Naive thymus-derived CD8-positive, alpha-beta T cell (primary cell): ENCODE measurements around the gene ADI1. TPM values are rescaled to one million over a fixed set of nuclear protein-coding genes. Genes with fewer than 3 reads are reported as not detected.
A peak's percentile ranks its signal among the peaks of the same experiment; 100 is the strongest.
"Not testable (repeated sequence)": the region's sequence is repeated elsewhere in the genome, so short reads cannot be mapped to it uniquely, and the experiment has no call there.

Source experiments
- ATAC-seq, 2 donors: fragments of 150-1000 bp; cut with Tn5 transposase in 1 of 2; sonication (Bioruptor Pico), chemical (Tn5 transposase) in 1 of 2; 1 replicate in 1 of 2; 2 replicates in 1 of 2; pipeline ENCODE4 v1.10.0; 2021; ENCODE audit warnings: mild to moderate bottlenecking in 2 of 2, moderate library complexity in 2 of 2
- POLR2A ChIA-PET: fragments of 350-600 bp; sonication (Branson Sonifier 250); formaldehyde crosslinking; loops from one replicate; lab custom pipeline; 2021; ENCODE audit warnings: antibody characterized with exemption; lab: Charles Lee
- DNase-seq, 10 donors: peaks; one replicate each; pipeline versions ENCODE4 v3.0.0 to v3.0.0-alpha.2; 2020 to 2022
- H3K27ac Mint-ChIP-seq, 10 donors: one replicate each; pipeline ENCODE4 v1.8.0; 2020 to 2022; ENCODE audit warnings: mild to moderate bottlenecking in 10 of 10, mixed read lengths in 10 of 10, moderate library complexity in 4 of 10, inconsistent platforms in 1 of 10
- H3K27me3 Mint-ChIP-seq, 5 donors: one replicate each; pipeline ENCODE4 v1.8.0; 2021 to 2022; ENCODE audit warnings: mixed read lengths in 5 of 5
- H3K36me3 Mint-ChIP-seq, 3 donors: one replicate each; pipeline ENCODE4 v1.8.0; 2020 to 2022; ENCODE audit warnings: mixed read lengths in 3 of 3, mild to moderate bottlenecking in 2 of 3, inconsistent platforms in 1 of 3
- H3K4me1 Mint-ChIP-seq, 4 donors: one replicate each; pipeline ENCODE4 v1.8.0; 2021 to 2022; ENCODE audit warnings: mixed read lengths in 4 of 4
- H3K4me3 Mint-ChIP-seq, 10 donors: one replicate each; pipeline ENCODE4 v1.8.0; 2020 to 2022; ENCODE audit warnings: mild to moderate bottlenecking in 10 of 10, mixed read lengths in 10 of 10, moderate library complexity in 6 of 10, inconsistent platforms in 1 of 10
- H3K9me3 Mint-ChIP-seq, 9 donors: one replicate each; pipeline ENCODE4 v1.8.0; 2020 to 2022; ENCODE audit warnings: mixed read lengths in 9 of 9, mild to moderate bottlenecking in 3 of 9, inconsistent platforms in 1 of 9, moderate library complexity in 1 of 9
- polyA plus RNA-seq, 3 donors: library from polyadenylated mRNA; unstranded; fragments of 300-500 nt; fragmentation: Illumina TruSeq; gene quantifications; one replicate each; pipeline ENCODE4 v1.2.3, GENCODE V29; 2021
- total RNA-seq, 8 experiments: library from RNA in 2 of 8; stranded (reverse) in 2 of 8; gene quantifications; one replicate each; pipeline ENCODE4 v1.2.3 and lab custom pipeline; 2021 to 2026

Gene ADI1
- total and polyA plus RNA-seq, 5 experiments from 2014 or later, result 22.0 to 33.2 (median 28.5) TPM

DNA sequence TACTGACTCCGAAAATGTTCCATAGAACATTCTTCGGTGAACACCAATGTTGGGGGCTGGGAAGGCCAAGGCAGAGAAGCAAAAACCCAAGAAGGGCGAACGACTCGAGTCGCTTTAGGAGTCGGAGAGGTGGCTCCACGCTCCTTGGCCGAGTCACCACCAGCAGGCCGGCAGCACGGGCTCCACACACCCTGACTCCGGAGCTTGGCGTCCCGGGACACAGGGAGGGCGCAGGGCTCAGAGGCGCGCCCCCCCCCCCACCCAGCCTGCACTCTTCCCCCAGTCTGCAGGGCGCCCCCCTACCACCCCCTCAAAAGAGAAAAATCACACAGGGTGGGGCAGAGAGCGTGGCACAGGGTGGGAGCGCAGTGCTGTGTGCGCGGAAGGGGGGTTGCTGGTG is 7.5 kb upstream of the ADI1 start:
- ATAC-seq, result no peak
- H3K4me1 Mint-ChIP-seq, result peaks cover 3 to 9% (median 4%) of the 10 kb centered on the region in 4 donors
- no peak overlapping the region for H3K4me3 Mint-ChIP-seq
- no peak for DNase-seq
- POLR2A ChIA-PET, result interaction anchor here (0.6 kb wide), 1 partner anchor 53 kb away, joined by 3 read pairs; no protein-coding TSS in a partner anchor
- H3K27me3 Mint-ChIP-seq, result no peaks in the 10 kb centered on the region
- peak overlapping the region in 1 of 10 donors; percentile 60 for H3K27ac Mint-ChIP-seq
- no peaks in the 10 kb centered on the region for H3K9me3 Mint-ChIP-seq
- peaks cover 0 to 2% (median 0%) of the 10 kb centered on the region in 3 donors for H3K36me3 Mint-ChIP-seq

DNA sequence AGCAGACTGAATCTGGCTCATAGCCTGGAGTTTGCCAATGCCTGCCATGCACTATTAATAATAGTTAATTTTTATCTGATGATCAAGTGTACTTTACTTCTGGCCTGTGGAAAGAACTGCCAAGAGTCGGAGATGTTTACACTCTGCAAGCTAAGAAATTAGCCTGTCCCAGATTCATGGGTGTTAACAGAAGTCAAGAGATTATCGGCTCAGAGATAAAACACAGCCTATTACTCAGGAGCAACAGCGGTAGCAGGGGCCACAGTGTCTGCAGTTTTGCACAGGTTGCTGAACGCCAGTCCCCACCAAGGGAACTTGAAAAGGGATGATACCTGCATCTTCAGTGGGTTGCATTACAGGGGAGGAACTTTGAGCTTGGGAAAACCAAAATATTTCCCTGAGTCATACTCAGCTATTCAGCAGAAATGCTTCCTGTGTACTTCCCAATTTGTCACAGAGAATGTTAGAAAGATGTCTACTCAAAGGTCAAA is 4.3 kb upstream of the ADI1 start:
- H3K9me3 Mint-ChIP-seq, result peaks cover 0 to 1% (median 0%) of the 10 kb centered on the region in 9 donors
- H3K27me3 Mint-ChIP-seq, result peaks cover 0 to 4% (median 0%) of the 10 kb centered on the region in 5 donors
- H3K36me3 Mint-ChIP-seq, result peaks cover 0 to 4% (median 0%) of the 10 kb centered on the region in 3 donors
- peaks cover 21 to 32% (median 28%) of the 10 kb centered on the region in 4 donors for H3K4me1 Mint-ChIP-seq
- ATAC-seq (no peak), DNase-seq (no peak)
- H3K27ac Mint-ChIP-seq, result peak overlapping the region in 1 of 10 donors; percentile 61
- POLR2A ChIA-PET, result interaction anchor here (0.6 kb wide), 1 partner anchor 47 kb away, joined by 3 read pairs; no protein-coding TSS in a partner anchor
- no peak overlapping the region for H3K4me3 Mint-ChIP-seq

DNA sequence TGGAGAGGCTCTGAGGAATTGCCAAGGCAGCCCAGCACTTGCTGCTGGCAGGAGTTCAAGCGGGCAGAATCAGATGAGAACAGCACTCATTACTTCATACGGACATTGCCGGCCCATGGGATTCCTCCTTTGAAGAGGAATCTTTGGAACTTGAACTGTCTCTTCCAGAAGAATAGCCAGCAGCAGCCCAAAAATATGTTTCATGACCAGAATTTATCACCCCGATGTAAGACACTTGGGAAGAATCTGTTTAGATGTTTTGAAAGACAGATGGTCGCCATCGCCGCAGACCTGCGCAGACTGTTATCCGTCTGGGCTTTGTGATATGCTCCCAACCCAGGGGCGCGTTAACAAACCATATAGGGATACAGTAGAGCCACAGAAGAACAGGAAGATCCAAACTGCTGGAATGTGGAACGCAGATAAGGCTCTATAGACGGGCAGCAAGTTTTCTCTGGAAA is 3.7 kb upstream of the ADI1 start:
- Mint-ChIP-seq H3K27ac (peak overlapping the region in 1 of 10 donors; percentile 54), H3K9me3 (peaks cover 0 to 1% (median 0%) of the 10 kb centered on the region in 9 donors), H3K27me3 (peaks cover 0 to 4% (median 0%) of the 10 kb centered on the region in 5 donors), H3K4me3 (no peak overlapping the region), H3K36me3 (peaks cover 0 to 4% (median 0%) of the 10 kb centered on the region in 3 donors), H3K4me1 (peaks cover 21 to 36% (median 31%) of the 10 kb centered on the region in 4 donors)
- ATAC-seq (no peak), DNase-seq (no peak)
- POLR2A ChIA-PET, result no interaction called here

DNA sequence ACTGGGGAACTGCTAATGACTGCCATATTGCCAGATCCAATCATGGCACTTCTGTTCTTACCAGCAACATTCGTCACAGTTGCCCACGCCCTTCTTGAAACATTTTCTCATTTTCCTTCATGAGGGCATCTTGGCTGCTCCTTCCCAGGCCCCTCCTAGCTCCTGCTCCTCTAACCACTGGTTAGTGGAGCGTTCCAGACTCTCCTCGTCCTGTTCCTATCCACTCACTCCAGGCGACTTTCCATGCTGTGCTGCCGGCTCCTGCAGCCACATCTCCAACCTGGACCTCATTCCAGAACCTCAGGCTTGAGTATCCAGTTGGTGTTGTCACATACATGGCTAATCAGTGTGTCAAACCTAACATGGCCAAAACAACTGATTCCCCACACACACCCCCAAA is 1.3 kb upstream of the ADI1 start:
- H3K4me3 Mint-ChIP-seq, result peak overlapping the region; percentile 90 to 98 (median 94)
- ATAC-seq, result no peak
- peaks cover 27 to 43% (median 39%) of the 10 kb centered on the region in 4 donors for H3K4me1 Mint-ChIP-seq
- peaks cover 0 to 4% (median 0%) of the 10 kb centered on the region in 5 donors for H3K27me3 Mint-ChIP-seq
- DNase-seq, result no peak
- peak overlapping the region in 9 of 10 donors; percentile 66 to 99 (median 93) for H3K27ac Mint-ChIP-seq
- peaks cover 0 to 3% (median 2%) of the 10 kb centered on the region in 9 donors for H3K9me3 Mint-ChIP-seq
- peaks cover 0 to 4% (median 2%) of the 10 kb centered on the region in 3 donors for H3K36me3 Mint-ChIP-seq
- POLR2A ChIA-PET, result interaction anchor here (1.0 to 4.6 kb wide), 5 partner anchors 38 to 142 kb away, joined by 4 to 81 read pairs (median 6); partner anchors contain the start of genes EIPR1, RNASEH1, RPS7 and TRAPPC12

DNA sequence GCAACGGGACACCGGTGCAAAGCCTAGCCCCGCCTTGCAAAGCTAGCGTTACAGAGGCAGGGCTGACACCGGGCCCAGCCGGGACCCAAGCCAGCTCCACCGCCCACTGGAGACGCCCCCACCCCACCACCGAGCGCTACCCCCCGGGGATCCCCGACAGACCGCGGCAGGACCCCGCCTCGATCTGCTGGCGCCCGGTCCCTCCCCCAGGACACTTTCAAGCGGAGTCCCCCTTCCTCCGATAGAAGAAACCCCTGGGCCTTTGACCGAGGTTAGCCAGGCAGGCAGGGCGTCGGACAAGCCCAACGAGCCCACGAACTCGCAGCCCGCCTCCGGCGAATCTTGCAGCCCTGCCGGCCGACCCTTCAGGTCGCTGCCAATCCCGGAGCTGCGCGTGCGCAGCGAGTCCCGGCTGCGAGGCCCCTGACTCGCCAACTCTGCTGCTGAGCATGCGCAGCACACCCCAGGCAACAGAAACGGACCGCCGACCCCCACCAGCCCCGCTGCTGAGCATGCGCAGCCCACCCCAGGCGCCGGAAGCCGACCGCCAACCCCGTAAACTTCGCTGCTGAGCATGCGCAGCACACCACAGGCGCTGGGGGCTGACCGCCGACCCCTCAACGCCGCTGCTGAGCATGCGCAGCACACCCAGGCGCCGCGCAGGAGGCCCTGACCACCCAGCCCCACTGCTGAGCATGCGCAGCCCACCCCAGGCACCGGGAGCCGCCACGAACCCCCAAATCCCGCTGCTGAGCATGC is 656 bp downstream of the ADI1 start:
- POLR2A ChIA-PET, result interaction anchor here (0.6 to 4.6 kb wide), 16 partner anchors 9 to 141 kb away, joined by 3 to 81 read pairs (median 6); partner anchors contain the start of genes EIPR1, RNASEH1, RPS7 and TRAPPC12
- H3K36me3 Mint-ChIP-seq, result peaks cover 10 to 12% (median 12%) of the 10 kb centered on the region in 3 donors
- H3K4me1 Mint-ChIP-seq, result peaks cover 27 to 47% (median 41%) of the 10 kb centered on the region in 4 donors
- H3K4me3 Mint-ChIP-seq, result peak overlapping the region; percentile 90 to 98 (median 94)
- peaks cover 0 to 4% (median 0%) of the 10 kb centered on the region in 5 donors for H3K27me3 Mint-ChIP-seq
- H3K9me3 Mint-ChIP-seq, result peaks cover 0 to 11% (median 4%) of the 10 kb centered on the region in 9 donors
- peak overlapping the region; percentile 65 to 98 (median 93) for H3K27ac Mint-ChIP-seq
- ATAC-seq (peak; percentile 74 to 77), DNase-seq (peak; percentile 94 to 100 (median 99))

- Mint-ChIP-seq H3K9me3 (peaks cover 0 to 11% (median 4%) of the 10 kb centered on the region in 9 donors), H3K4me1 (peaks cover 27 to 46% (median 41%) of the 10 kb centered on the region in 4 donors), H3K36me3 (peaks cover 15 to 18% (median 17%) of the 10 kb centered on the region in 3 donors), H3K4me3 (peak overlapping the region; percentile 90 to 98 (median 94)), H3K27ac (peak overlapping the region; percentile 65 to 98 (median 93)), H3K27me3 (peaks cover 0 to 4% (median 0%) of the 10 kb centered on the region in 5 donors)
- POLR2A ChIA-PET, result interaction anchor here (0.6 to 4.6 kb wide), 13 partner anchors 9 to 140 kb away, joined by 3 to 81 read pairs (median 6); partner anchors contain the start of genes EIPR1, RNASEH1, RPS7 and TRAPPC12
- ATAC-seq (no peak), DNase-seq (no peak)
Measured at GRCh38 chr2:3517948-3518495, 1.3 kb downstream of the ADI1 start.

GRCh38 chr2:3516831-3517230 is 2.5 kb downstream of the ADI1 start:
- DNase-seq, result no peak
- Mint-ChIP-seq H3K9me3 (peaks cover 0 to 11% (median 4%) of the 10 kb centered on the region in 9 donors), H3K4me3 (peak overlapping the region in 2 of 10 donors; percentile 28 to 33), H3K4me1 (peaks cover 24 to 42% (median 36%) of the 10 kb centered on the region in 4 donors), H3K27ac (no peak overlapping the region), H3K27me3 (peaks cover 0 to 4% (median 0%) of the 10 kb centered on the region in 5 donors), H3K36me3 (peaks cover 16 to 27% (median 26%) of the 10 kb centered on the region in 3 donors)
- ATAC-seq, result no peak
- POLR2A ChIA-PET, result interaction anchor here (0.7 to 4.6 kb wide), 4 partner anchors 36 to 137 kb away, joined by 3 to 81 read pairs (median 3); partner anchors contain the start of genes RNASEH1, RPS7 and TRAPPC12

DNA sequence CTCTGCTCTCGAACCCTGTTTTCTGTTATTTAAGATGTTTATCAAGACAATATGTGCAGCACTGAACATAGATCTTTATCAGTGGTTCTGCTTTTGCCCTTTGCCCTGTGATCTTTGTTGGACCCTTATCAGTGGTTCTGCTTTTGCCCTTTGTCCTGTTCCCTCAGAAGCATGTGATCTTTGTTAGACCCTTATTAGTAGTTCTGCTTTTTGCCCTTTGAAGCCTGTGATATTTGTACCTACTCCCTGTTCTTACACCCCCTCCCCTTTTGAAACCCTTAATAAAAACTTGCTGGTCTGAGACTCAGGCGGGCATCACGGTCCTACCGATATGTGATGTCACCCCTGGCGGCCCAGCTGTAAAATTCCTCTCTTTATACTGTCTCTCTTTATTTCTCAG is 3.9 kb downstream of the ADI1 start:
- H3K36me3 Mint-ChIP-seq, result peaks cover 23 to 40% (median 37%) of the 10 kb centered on the region in 3 donors
- H3K27me3 Mint-ChIP-seq, POLR2A ChIA-PET, DNase-seq, ATAC-seq: not testable (repeated sequence)
- H3K4me3 Mint-ChIP-seq, result peak overlapping the region in 1 of 10 donors; percentile 2
- peaks cover 0 to 16% (median 7%) of the 10 kb centered on the region in 9 donors for H3K9me3 Mint-ChIP-seq
- H3K4me1 Mint-ChIP-seq, result peaks cover 14 to 29% (median 22%) of the 10 kb centered on the region in 4 donors
- peak overlapping the region in 1 of 10 donors; percentile 31 for H3K27ac Mint-ChIP-seq

DNA sequence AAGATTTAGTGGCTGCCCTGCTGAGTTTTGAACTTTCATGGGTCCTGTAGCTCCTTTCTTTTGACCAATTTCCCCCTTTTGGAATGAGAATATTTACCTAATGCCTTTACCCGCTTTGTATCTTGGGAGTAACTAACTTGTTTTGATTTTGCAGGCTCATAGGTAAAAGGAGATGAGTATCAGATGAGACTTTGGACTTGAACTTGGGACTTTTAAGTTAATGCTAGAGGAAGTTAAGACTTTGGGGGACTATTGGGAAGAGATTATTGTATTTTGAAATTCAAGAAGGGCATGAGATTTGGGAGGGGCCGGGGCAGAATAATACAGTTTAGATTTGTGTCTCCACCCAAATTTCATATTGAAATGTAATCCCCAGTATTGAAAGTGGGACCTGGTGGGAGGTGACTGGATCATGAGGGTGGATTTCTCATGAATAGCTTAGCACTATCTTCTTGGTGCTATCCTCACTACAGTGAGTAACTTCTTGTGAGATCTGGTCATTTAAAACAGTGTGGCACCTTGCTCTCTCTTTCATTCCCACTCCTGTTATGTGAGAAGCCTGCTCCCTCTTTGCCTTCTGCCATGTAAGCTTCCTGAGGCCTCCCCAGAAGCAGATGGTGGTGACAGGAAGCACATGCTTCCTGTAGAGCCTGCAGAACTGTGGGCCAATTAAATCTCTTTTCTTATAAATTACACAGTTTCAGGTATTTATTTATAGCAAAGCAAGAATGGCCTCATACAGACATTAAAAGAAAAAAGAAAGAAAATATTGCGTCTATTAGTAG is 6.1 kb downstream of the ADI1 start:
- POLR2A ChIA-PET, result no interaction called here

GRCh38 chr2:3512086-3512485 is 7.2 kb downstream of the ADI1 start:
- peaks cover 0 to 7% (median 6%) of the 10 kb centered on the region in 4 donors for H3K4me1 Mint-ChIP-seq
- H3K27me3 Mint-ChIP-seq, result no peaks in the 10 kb centered on the region
- H3K27ac Mint-ChIP-seq, result no peak overlapping the region
- H3K4me3 Mint-ChIP-seq, result no peak overlapping the region
- H3K36me3 Mint-ChIP-seq, result peaks cover 32 to 64% (median 62%) of the 10 kb centered on the region in 3 donors
- no peak for DNase-seq
- POLR2A ChIA-PET, result no interaction called here
- peaks cover 0 to 17% (median 10%) of the 10 kb centered on the region in 9 donors for H3K9me3 Mint-ChIP-seq
- no peak for ATAC-seq

More for the DNA sequence above, 6.1 kb downstream of the ADI1 start:
- Mint-ChIP-seq H3K4me3 (no peak overlapping the region), H3K9me3 (peaks cover 0 to 16% (median 9%) of the 10 kb centered on the region in 9 donors), H3K4me1 (peaks cover 8 to 16% (median 14%) of the 10 kb centered on the region in 4 donors), H3K27ac (no peak overlapping the region), H3K27me3 (no peaks in the 10 kb centered on the region), H3K36me3 (peaks cover 27 to 55% (median 54%) of the 10 kb centered on the region in 3 donors)
- ATAC-seq (no peak), DNase-seq (no peak)

GRCh38 chr2:3505771-3506170 is 13.6 kb downstream of the ADI1 start:
- Mint-ChIP-seq H3K4me1 (peaks cover 0 to 10% (median 5%) of the 10 kb centered on the region in 4 donors), H3K9me3 (peaks cover 0 to 14% (median 2%) of the 10 kb centered on the region in 9 donors), H3K36me3 (peaks cover 13 to 72% (median 37%) of the 10 kb centered on the region in 3 donors), H3K27ac (no peak overlapping the region), H3K27me3 (no peaks in the 10 kb centered on the region), H3K4me3 (no peak overlapping the region)
- POLR2A ChIA-PET, result no interaction called here
- ATAC-seq (no peak), DNase-seq (no peak)
